ENCODE measurements around the gene ANKRD13D.

The ANKRD13D gene

DNA sequence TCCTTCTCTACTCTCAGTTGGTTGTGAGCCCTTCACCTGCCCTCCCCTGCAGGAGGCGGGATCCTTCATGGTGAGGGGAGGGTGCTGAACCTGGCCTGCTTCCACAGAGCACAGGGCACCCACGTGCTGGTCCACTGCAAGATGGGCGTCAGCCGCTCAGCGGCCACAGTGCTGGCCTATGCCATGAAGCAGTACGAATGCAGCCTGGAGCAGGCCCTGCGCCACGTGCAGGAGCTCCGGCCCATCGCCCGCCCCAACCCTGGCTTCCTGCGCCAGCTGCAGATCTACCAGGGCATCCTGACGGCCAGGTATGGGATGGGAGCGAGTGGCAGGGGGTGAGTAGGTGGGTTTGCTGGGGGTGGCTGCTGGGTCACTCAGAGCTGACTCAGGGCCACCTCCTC is 20.6 kb downstream of the ANKRD13D start:
- H3K27ac ChIP-seq, result no peak overlapping the region
- no peak for TF ChIP-seq ZFX (IDR thresholded peaks at IDR 0.05; ENCODE audit: borderline replicate concordance)
- TF ChIP-seq, protein P1, sequence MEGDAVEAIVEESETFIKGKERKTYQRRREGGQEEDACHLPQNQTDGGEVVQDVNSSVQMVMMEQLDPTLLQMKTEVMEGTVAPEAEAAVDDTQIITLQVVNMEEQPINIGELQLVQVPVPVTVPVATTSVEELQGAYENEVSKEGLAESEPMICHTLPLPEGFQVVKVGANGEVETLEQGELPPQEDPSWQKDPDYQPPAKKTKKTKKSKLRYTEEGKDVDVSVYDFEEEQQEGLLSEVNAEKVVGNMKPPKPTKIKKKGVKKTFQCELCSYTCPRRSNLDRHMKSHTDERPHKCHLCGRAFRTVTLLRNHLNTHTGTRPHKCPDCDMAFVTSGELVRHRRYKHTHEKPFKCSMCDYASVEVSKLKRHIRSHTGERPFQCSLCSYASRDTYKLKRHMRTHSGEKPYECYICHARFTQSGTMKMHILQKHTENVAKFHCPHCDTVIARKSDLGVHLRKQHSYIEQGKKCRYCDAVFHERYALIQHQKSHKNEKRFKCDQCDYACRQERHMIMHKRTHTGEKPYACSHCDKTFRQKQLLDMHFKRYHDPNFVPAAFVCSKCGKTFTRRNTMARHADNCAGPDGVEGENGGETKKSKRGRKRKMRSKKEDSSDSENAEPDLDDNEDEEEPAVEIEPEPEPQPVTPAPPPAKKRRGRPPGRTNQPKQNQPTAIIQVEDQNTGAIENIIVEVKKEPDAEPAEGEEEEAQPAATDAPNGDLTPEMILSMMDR (IDR thresholded peaks at IDR 0.05), result no peak

- H3K27ac ChIP-seq, result peak overlapping the region; percentile 95
Measured at GRCh38 chr11:67310246-67311050, 21.3 kb downstream of the ANKRD13D start.

DNA sequence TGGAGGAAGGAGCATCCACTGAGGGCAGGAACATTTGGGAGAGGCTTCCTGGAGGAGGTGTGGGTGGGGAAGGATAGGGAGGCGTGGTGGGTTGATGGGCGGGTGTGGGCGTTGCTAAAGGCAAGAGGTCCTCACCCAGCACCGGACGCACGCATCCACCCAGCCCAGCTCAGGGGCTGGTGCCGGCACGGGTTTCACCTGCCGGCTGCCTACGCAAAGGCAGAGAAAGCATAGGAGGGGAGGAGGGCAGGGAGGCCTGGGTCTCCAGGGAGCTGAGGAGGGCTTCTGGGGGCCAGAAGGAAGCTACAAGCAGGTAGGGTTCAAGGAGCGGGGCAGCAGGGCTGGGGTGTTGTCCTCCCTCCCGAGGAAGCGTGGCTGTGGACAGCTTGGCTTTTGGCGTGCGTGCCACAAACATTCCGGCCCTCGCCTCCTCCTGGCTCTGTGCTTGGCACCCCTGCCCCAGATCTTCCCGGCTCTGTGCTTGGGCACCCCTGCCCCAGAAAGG is 22.0 kb downstream of the ANKRD13D start:
- TF ChIP-seq, protein P1 (IDR thresholded peaks at IDR 0.05), result no peak
- no peak for TF ChIP-seq ZFX (IDR thresholded peaks at IDR 0.05; ENCODE audit: borderline replicate concordance)
- H3K27ac ChIP-seq, result peak overlapping the region; percentile 95

More at GRCh38 chr11:67310246-67311050, 21.3 kb downstream of the ANKRD13D start:
- TF ChIP-seq, protein P1 (IDR thresholded peaks at IDR 0.05), result no peak
- no peak for TF ChIP-seq ZFX (IDR thresholded peaks at IDR 0.05; ENCODE audit: borderline replicate concordance)

- TF ChIP-seq, protein P1 (IDR thresholded peaks at IDR 0.05), result no peak
- no peak for TF ChIP-seq ZFX (IDR thresholded peaks at IDR 0.05; ENCODE audit: borderline replicate concordance)
- peak overlapping the region; percentile 95 for H3K27ac ChIP-seq
Measured at GRCh38 chr11:67311556-67312082, 22.5 kb downstream of the ANKRD13D start.

GRCh38 chr11:67312187-67313021 is 23.3 kb downstream of the ANKRD13D start:
- TF ChIP-seq ZFX (IDR thresholded peaks at IDR 0.05; ENCODE audit: borderline replicate concordance), result no peak
- TF ChIP-seq, protein P1 (IDR thresholded peaks at IDR 0.05), result no peak
- peak overlapping the region; percentile 95 for H3K27ac ChIP-seq

DNA sequence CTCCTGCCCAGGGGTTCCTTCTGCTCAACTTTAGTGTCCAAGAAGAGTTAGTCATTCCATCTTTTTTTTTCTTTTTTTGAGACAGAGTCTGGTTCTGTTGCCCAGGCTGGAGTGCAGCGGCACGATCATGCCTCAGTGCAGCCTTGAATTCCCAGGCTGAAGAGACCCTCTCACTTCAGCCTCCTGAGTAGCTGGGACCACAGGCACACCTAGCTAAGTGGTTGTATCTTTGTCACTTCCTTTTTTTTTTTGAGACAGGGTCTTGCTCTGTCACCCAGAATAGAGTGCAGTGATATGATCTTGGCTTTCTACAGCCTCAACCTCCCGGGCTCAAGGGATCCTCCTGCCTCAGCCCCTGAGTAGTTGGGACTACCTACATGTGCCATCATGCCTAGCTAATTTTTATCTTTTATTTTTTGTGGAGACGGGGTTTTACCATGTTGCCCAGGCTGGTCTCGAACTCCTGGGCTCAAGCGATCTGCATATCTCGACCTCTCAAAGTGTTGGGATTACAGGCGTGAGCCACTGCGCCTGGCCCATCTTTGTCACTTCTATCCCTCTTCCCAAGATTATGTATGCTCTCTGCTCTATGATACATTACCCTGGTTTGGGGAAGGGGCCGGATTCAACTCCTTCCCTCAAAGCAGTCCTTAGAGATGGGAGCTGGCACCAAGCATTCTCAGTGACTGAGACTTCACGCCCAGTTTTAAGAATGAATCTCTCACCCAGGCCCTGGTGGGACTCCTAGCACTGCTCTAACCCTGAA is 24.2 kb downstream of the ANKRD13D start:
- TF ChIP-seq ZFX (IDR thresholded peaks at IDR 0.05; ENCODE audit: borderline replicate concordance), result no peak
- TF ChIP-seq, protein P1 (IDR thresholded peaks at IDR 0.05), result no peak
- peak overlapping the region; percentile 95 for H3K27ac ChIP-seq
